NCI-H146 treated with DMSO at 0.1 percent for 48 hours (cell line): ENCODE data around the gene RASAL2.
A peak's percentile ranks its signal among the peaks of the same experiment; 100 is the strongest.

ENCODE experiments used
- DNase-seq: peaks from one replicate; lab custom pipeline; 2025; ENCODE audit not compliant: unreplicated experiment; lab: John Stamatoyannopoulos, UW

The RASAL2 gene

GRCh38 chr1:178528953-178529335 lies 435.0 kb downstream of the RASAL2 start:
- DNase-seq, result no peak

GRCh38 chr1:178529364-178530036 lies 435.6 kb downstream of the RASAL2 start:
- DNase-seq, result no peak

- peak; percentile 51 for DNase-seq
Measured at GRCh38 chr1:178530037-178530402, 436.1 kb downstream of the RASAL2 start.

GRCh38 chr1:178530502-178530901 lies 436.6 kb downstream of the RASAL2 start:
- no peak for DNase-seq

GRCh38 chr1:178531887-178532286 lies 438.0 kb downstream of the RASAL2 start:
- no peak for DNase-seq

GRCh38 chr1:178532392-178532791 lies 438.5 kb downstream of the RASAL2 start:
- peak; percentile 57 for DNase-seq

GRCh38 chr1:178533121-178533946 lies 439.4 kb downstream of the RASAL2 start:
- DNase-seq, result no peak
